ENCODE data around the gene TRIM24.
"Not testable (repeated sequence)": the region's sequence is repeated elsewhere in the genome, so short reads cannot be mapped to it uniquely, and the experiment has no call there.

The TRIM24 gene

GRCh38 chr7:138460649-138461607, 869 bp downstream of the TRIM24 start:
- peak in 1 of 2 experiments; percentile 48 for DNase-seq

GRCh38 chr7:138463291-138463618, 3.2 kb downstream of the TRIM24 start:
- DNase-seq = not testable (repeated sequence)

GRCh38 chr7:138465046-138465445, 5.0 kb downstream of the TRIM24 start:
- no peak for DNase-seq

GRCh38 chr7:138466069-138466756, 6.2 kb downstream of the TRIM24 start:
- not testable (repeated sequence) for DNase-seq

GRCh38 chr7:138468244-138469123, 8.4 kb downstream of the TRIM24 start:
- no peak for DNase-seq

- DNase-seq = no peak
Measured at GRCh38 chr7:138470391-138471157, 10.5 kb downstream of the TRIM24 start.

- no peak for DNase-seq
Measured at GRCh38 chr7:138472292-138473079, 12.4 kb downstream of the TRIM24 start.

GRCh38 chr7:138475377-138475776, 15.3 kb downstream of the TRIM24 start:
- DNase-seq = no peak

- no peak for DNase-seq
Measured at GRCh38 chr7:138477081-138477578, 17.1 kb downstream of the TRIM24 start.

- DNase-seq = no peak
Measured at GRCh38 chr7:138477581-138477980, 17.5 kb downstream of the TRIM24 start.

GRCh38 chr7:138478499-138478908, 18.4 kb downstream of the TRIM24 start:
- no peak for DNase-seq

GRCh38 chr7:138480527-138480926, 20.5 kb downstream of the TRIM24 start:
- DNase-seq = no peak

GRCh38 chr7:138481447-138482380, 21.7 kb downstream of the TRIM24 start:
- no peak for DNase-seq

GRCh38 chr7:138483531-138483930, 23.5 kb downstream of the TRIM24 start:
- no peak for DNase-seq

- DNase-seq = not testable (repeated sequence)
Measured at GRCh38 chr7:138485508-138485907, 25.4 kb downstream of the TRIM24 start.

- not testable (repeated sequence) for DNase-seq
Measured at GRCh38 chr7:138489139-138489538, 29.1 kb downstream of the TRIM24 start.

GRCh38 chr7:138491612-138492386, 31.7 kb downstream of the TRIM24 start:
- DNase-seq = no peak

GRCh38 chr7:138492423-138492822, 32.4 kb downstream of the TRIM24 start:
- no peak for DNase-seq

- no peak for DNase-seq
Measured at GRCh38 chr7:138493535-138493934, 33.5 kb downstream of the TRIM24 start.
